Lower leg skin (tissue), 4 donors: ENCODE results near the gene ZNF385B. TPM values are rescaled to one million over a fixed set of nuclear protein-coding genes. Genes with fewer than 3 reads are reported as not detected.

Experiments used
- DNase-seq, 2 donors: peaks; one replicate each; pipeline ENCODE4 v3.0.0-alpha.2; 2019; ENCODE audit warnings: low spot score in 2 of 2
- H3K4me3 ChIP-seq: fragments of 200-600 bp; sonication (generic); 2 replicates; pipeline ENCODE4 v1.5.1; 2017; ENCODE audit warnings: mild to moderate bottlenecking, low read depth; ENCODE audit not compliant: poor library complexity, severe bottlenecking
- CTCF ChIP-seq, 3 donors: fragments of 450-650 bp; IDR thresholded peaks; one replicate each; pipeline ENCODE4 v1.5.1; 2016; ENCODE audit warnings: antibody characterized with exemption in 3 of 3, mild to moderate bottlenecking in 3 of 3, moderate library complexity in 2 of 3
- POLR2A ChIP-seq, 2 donors: fragments of 450-650 bp; IDR thresholded peaks; one replicate each; pipeline ENCODE4 v1.6.1; 2016 to 2017; ENCODE audit warnings: antibody characterized with exemption in 2 of 2, mild to moderate bottlenecking in 1 of 2, moderate library complexity in 1 of 2
- WGBS, 2 donors: methylation state at CpG; one replicate each; pipeline ENCODE4 v1.1.5; 2018; 5-methylcytosine and 5-hydroxymethylcytosine counted together
- intact Hi-C: fragments of 100-400 bp; cut with DNase I; formaldehyde crosslinking; loops from one replicate; pipeline ENCODE4 v1.15.0; 2023; ENCODE audit warnings: low total_unique reads
- total RNA-seq, 4 donors: library from RNA; depleted of rRNA; stranded (reverse); fragments of >200 nt; gene quantifications; one replicate each; pipeline ENCODE4 v1.1.0, GENCODE V29; 2016

The ZNF385B gene
- total RNA-seq, 4 donors from 2014 or later, result 0.97 to 1.4 TPM; not detected in 2

- WGBS, 2 donors, result 74 to 82% methylated on average over 2 of the region's 2 CpGs
- intact Hi-C loops, result no loop called here
- no peak overlapping the region for H3K4me3 ChIP-seq
- no peak for TF ChIP-seq POLR2A (IDR thresholded peaks at IDR 0.05)
- no peak for TF ChIP-seq CTCF (IDR thresholded peaks at IDR 0.05)
- no peak for DNase-seq
Observed at GRCh38 chr2:179488563-179488962, 372.8 kb downstream of the ZNF385B start.

- TF ChIP-seq POLR2A (IDR thresholded peaks at IDR 0.05), result no peak
- no peak for TF ChIP-seq CTCF (IDR thresholded peaks at IDR 0.05)
- H3K4me3 ChIP-seq, result no peak overlapping the region
- intact Hi-C loops, result no loop called here
- DNase-seq, result no peak
- WGBS, 2 donors, result 30 to 34% methylated on average over 5 of the region's 5 CpGs
Observed at GRCh38 chr2:179487010-179487731, 374.2 kb downstream of the ZNF385B start.

- intact Hi-C loops, result no loop called here
- no peak for TF ChIP-seq CTCF (IDR thresholded peaks at IDR 0.05)
- no peak for TF ChIP-seq POLR2A (IDR thresholded peaks at IDR 0.05)
- 85 to 88% methylated on average over 6 of the region's 6 CpGs for WGBS, 2 donors
- DNase-seq, result no peak
- H3K4me3 ChIP-seq, result peak overlapping the region; percentile 3
Observed at GRCh38 chr2:179483131-179483530, 378.3 kb downstream of the ZNF385B start.

- TF ChIP-seq POLR2A (IDR thresholded peaks at IDR 0.05), result no peak
- no peak for TF ChIP-seq CTCF (IDR thresholded peaks at IDR 0.05)
- 62 to 69% methylated on average over 3 of the region's 3 CpGs for WGBS, 2 donors
Observed at GRCh38 chr2:179479947-179480346, 381.5 kb downstream of the ZNF385B start.

GRCh38 chr2:179478771-179479170 is 382.6 kb downstream of the ZNF385B start:
- TF ChIP-seq POLR2A (IDR thresholded peaks at IDR 0.05) (no peak), CTCF (IDR thresholded peaks at IDR 0.05) (no peak)
- intact Hi-C loops, result no loop called here
- H3K4me3 ChIP-seq, result no peak overlapping the region
- no peak for DNase-seq

More at GRCh38 chr2:179479947-179480346, 381.5 kb downstream of the ZNF385B start:
- H3K4me3 ChIP-seq, result no peak overlapping the region
- DNase-seq, result no peak
- intact Hi-C loops, result no loop called here

GRCh38 chr2:179470992-179471391 is 390.4 kb downstream of the ZNF385B start:
- TF ChIP-seq CTCF (IDR thresholded peaks at IDR 0.05), result no peak
- no peak for TF ChIP-seq POLR2A (IDR thresholded peaks at IDR 0.05)
- DNase-seq, result no peak
- intact Hi-C loops, result no loop called here
- 55% methylated on average over 2 of the region's 2 CpGs for WGBS, 2 donors
- no peak overlapping the region for H3K4me3 ChIP-seq
